H7 (cell line): Measurements from ENCODE around the gene NCLN. TPM values are rescaled to one million over a fixed set of nuclear protein-coding genes. Genes with fewer than 3 reads are reported as not detected.
A peak's percentile ranks its signal among the peaks of the same experiment; 100 is the strongest.
"Not testable (repeated sequence)": the region's sequence is repeated elsewhere in the genome, so short reads cannot be mapped to it uniquely, and the experiment has no call there.

Source experiments
- DNase-seq: peaks from one replicate; pipeline ENCODE4 v3.0.0; 2012
- H3K27me3 ChIP-seq: 2 replicates; pipeline ENCODE4 v1.6.0; 2011; ENCODE audit warnings: mild to moderate bottlenecking, low read length; ENCODE audit not compliant: control insufficient read depth, insufficient read depth
- H3K36me3 ChIP-seq: replicated peaks from 2 replicates; pipeline ENCODE4 v1.5.1; 2011; ENCODE audit warnings: low read length; ENCODE audit not compliant: control insufficient read depth, insufficient read depth
- H3K4me3 ChIP-seq: 2 replicates; pipeline ENCODE4 v1.5.1; 2011; ENCODE audit warnings: low read depth, mild to moderate bottlenecking, control low read depth, low read length, moderate library complexity; ENCODE audit not compliant: insufficient read depth
- total RNA-seq: library from RNA; depleted of rRNA; stranded (reverse); fragments of >200 nt; shearing (Covaris generic); gene quantifications from 2 replicates; pipeline ENCODE4 v1.2.3, GENCODE V29; 2014

NCLN gene
- total RNA-seq, 1 experiment from 2014 or later, result 82.8 TPM

GRCh38 chr19:3186160-3186688 is 494 bp downstream of the NCLN start:
- Histone ChIP-seq H3K27me3 (no peaks in the 10 kb centered on the region), H3K36me3 (no peaks in the 10 kb centered on the region; the same call in 1 of the 2 replicates), H3K4me3 (peak overlapping the region; percentile 95)
- peak; percentile 77 for DNase-seq

DNA sequence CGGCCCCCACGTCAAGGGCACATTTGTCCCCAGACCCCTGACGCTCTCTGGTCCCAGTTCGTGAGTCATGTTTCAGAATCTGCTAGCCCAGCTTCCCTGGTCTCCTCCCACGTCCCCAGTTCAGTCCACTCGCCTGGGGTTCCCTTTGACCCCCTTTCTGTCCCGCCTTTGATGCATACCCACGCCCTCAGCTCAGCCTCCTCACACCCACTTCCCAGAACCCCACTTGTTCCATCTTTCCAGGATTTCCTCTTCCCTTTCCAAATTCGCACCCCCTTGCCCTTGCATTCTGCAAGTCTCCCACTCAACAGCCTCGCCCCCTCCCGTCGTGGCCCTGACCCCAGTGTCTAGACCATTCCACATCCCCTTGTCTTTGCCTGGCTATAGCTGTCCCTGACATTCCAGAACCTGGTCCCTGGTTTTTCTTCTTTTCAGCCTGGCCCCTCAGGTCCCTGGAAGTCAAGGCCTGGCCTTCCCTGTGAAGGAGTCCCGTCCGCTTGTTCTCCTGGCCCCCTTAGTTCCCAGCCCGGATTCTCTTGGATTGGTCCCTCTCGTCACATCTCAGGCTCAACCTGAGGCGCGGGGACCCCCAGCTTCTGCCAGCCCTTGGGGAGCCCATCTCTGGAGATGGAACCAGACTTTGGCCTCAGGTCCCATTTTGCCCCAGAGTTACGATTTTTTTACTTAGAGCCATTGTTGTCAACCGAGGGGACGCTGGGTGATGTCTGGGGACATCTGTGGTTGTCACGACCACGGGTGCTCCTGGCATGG is 1.3 kb downstream of the NCLN start:
- peak; percentile 51 for DNase-seq
- H3K4me3 ChIP-seq, result peak overlapping the region; percentile 95
- no peaks in the 10 kb centered on the region; the same call in none of the 2 replicates for H3K36me3 ChIP-seq
- no peaks in the 10 kb centered on the region for H3K27me3 ChIP-seq

DNA sequence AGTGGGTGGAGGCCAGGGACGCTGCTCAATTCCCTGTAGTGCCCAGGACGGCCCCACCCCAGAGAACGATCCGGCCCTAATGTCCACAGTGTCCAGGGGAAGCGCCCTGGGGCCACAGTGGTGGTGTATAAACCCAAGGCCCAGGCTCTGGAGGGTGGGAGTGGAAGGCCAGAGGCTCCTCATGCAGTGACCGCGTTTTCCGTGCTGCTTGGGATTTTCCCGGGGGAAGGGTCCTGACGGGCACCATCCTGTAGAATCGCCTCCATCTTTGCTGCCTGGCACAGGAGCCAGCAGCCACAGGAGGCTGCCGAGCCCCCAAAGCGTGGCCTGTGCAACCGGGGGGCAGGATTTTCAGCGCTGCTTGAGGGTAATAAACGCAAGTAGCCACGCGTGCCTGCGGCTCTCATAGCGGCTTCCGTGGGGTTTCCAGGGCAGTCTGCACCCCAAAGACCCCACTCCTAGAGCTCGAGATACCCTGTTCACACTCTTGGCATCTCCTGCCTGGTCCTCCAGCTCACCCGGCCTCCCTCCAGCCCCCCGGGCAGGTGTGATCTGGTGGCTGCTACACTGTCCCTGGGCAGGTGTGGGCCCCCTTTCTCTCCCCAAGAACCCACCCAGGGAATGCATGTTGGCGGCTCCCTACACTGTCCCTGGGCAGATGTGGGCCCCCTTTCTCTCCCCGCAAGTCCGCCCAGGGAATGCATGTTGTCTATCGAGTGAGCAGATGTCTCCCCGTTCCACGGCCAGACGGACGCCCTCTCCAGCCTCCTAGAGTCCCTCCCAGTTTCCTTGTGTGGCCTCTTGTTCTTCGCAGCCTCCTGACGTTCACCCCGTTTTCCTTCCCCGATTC is 2.2 kb downstream of the NCLN start:
- DNase-seq, result peak; percentile 32
- no peaks in the 10 kb centered on the region; the same call in none of the 2 replicates for H3K36me3 ChIP-seq
- no peak overlapping the region for H3K4me3 ChIP-seq

GRCh38 chr19:3188627-3189596 is 3.2 kb downstream of the NCLN start:
- peak; percentile 42 for DNase-seq
- no peaks in the 10 kb centered on the region for H3K27me3 ChIP-seq
- H3K4me3 ChIP-seq, result no peak overlapping the region
- H3K36me3 ChIP-seq, result no peaks in the 10 kb centered on the region; the same call in none of the 2 replicates

More for the DNA sequence above, 2.2 kb downstream of the NCLN start:
- no peaks in the 10 kb centered on the region for H3K27me3 ChIP-seq

DNA sequence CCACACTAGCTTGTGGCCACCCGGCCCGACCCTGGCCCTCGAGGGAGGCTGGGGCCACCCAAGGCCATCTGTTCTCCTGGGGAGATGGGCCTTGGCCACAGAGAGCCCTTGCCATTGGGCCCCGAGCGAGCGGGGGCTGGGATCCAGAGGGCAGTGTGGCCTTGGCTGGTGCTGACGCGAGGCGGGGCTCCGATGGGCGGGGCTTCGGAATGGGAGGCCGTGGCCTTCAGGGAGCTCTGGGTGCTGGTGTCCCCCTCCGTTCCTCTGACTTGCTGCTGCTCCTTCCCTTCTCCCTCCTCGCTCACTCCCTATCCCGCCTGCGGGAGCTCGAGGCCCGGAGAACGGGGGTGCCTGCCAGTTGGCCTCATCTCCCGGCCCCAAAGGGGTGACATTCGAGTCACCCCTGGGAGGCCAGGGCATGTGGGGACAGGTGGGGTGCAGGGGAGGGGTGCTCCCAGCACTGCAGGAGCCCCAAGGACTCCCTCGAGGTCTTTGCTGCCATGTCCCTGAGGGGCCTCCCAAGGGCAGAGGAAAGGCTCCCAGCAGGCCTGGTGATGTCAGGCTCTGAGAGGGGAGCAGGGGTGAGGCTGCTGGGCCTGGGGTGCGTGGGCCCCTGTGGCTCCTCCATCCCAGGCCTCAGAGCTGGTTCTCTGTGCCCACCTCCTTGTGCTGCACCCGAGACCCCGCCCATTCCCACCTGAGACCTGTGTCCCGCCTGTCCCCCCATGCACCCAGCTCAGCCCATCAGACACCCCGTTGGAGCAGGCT is 4.2 kb downstream of the NCLN start:
- Histone ChIP-seq H3K27me3 (no peaks in the 10 kb centered on the region), H3K36me3 (no peaks in the 10 kb centered on the region; the same call in none of the 2 replicates), H3K4me3 (no peak overlapping the region)
- DNase-seq, result peak; percentile 86

- peak; percentile 48 for DNase-seq
- H3K36me3 ChIP-seq, result no peaks in the 10 kb centered on the region; the same call in none of the 2 replicates
- no peaks in the 10 kb centered on the region for H3K27me3 ChIP-seq
- no peak overlapping the region for H3K4me3 ChIP-seq
Observed at GRCh38 chr19:3190470-3190770, 4.7 kb downstream of the NCLN start.

- no peaks in the 10 kb centered on the region for H3K27me3 ChIP-seq
- DNase-seq, result peak; percentile 50
- no peak overlapping the region for H3K4me3 ChIP-seq
- H3K36me3 ChIP-seq, result no peaks in the 10 kb centered on the region; the same call in none of the 2 replicates
Observed at GRCh38 chr19:3190921-3191805, 5.4 kb downstream of the NCLN start.

DNA sequence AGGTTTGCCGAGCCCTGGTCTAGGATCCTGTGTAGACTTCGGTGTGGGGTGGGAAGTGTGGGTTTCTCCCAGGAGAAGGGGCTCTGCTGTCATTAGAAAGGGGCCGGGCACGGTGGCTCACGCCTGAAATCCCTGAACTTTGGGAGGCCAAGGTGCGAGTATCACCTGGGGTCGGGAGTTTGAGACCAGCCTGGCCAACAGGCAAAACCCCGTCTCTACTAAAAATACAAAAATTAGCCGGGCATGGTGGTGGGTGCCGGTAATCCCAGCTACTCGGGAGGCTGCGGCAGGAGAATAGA is 6.0 kb downstream of the NCLN start:
- DNase-seq, H3K36me3 ChIP-seq: not testable (repeated sequence)

GRCh38 chr19:3192228-3192635 is 6.5 kb downstream of the NCLN start:
- H3K36me3 ChIP-seq, result no peaks in the 10 kb centered on the region; the same call in none of the 2 replicates
- DNase-seq, result no peak
- H3K27me3 ChIP-seq, result no peaks in the 10 kb centered on the region
- H3K4me3 ChIP-seq, result no peak overlapping the region

More for the DNA sequence above, 6.0 kb downstream of the NCLN start:
- not testable (repeated sequence) for H3K27me3 ChIP-seq, H3K4me3 ChIP-seq

DNA sequence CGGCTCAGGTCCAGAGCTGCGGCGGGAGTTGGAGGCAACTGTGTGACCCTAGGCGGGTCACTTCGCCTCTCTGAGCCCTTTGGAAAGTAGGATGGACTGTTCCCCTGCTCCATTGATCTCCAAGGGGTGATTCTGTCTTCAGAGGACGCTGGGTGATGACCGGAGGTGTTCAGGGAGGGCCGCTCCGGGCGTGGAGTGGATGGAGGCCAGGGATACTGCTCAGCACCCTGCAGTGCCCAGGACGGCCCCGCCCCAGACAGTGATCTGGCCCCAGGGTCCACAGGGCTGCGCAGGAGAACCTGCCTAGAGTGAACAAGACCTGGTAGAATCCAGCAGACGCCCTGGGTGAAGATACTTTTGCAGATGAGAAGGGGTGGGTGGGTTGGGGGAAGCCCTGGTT is 7.0 kb downstream of the NCLN start:
- no peak overlapping the region for H3K4me3 ChIP-seq
- no peaks in the 10 kb centered on the region for H3K27me3 ChIP-seq
- DNase-seq, result no peak
- H3K36me3 ChIP-seq, result no peaks in the 10 kb centered on the region; the same call in none of the 2 replicates

GRCh38 chr19:3193256-3194105 is 7.8 kb downstream of the NCLN start:
- DNase-seq, result no peak
- Histone ChIP-seq H3K4me3 (no peak overlapping the region), H3K36me3 (no peaks in the 10 kb centered on the region; the same call in none of the 2 replicates), H3K27me3 (no peaks in the 10 kb centered on the region)
